ENCODE results near the gene AGBL2. TPM values are rescaled to one million over a fixed set of nuclear protein-coding genes. Genes with fewer than 3 reads are reported as not detected.

AGBL2 gene
- total RNA-seq, 6 donors from 2014 or later = 1.6 to 39.0 (median 10.7) TPM

GRCh38 chr11:47609675-47610074 is 105.5 kb downstream of the AGBL2 start:
- ATAC-seq (ENCODE audit: low FRiP score in 2 of 2) = no peak
- no peak for TF ChIP-seq POLR2AphosphoS5 (IDR thresholded peaks at IDR 0.05)
- no peak for TF ChIP-seq EP300 (IDR thresholded peaks at IDR 0.05)
- TF ChIP-seq, protein P1, sequence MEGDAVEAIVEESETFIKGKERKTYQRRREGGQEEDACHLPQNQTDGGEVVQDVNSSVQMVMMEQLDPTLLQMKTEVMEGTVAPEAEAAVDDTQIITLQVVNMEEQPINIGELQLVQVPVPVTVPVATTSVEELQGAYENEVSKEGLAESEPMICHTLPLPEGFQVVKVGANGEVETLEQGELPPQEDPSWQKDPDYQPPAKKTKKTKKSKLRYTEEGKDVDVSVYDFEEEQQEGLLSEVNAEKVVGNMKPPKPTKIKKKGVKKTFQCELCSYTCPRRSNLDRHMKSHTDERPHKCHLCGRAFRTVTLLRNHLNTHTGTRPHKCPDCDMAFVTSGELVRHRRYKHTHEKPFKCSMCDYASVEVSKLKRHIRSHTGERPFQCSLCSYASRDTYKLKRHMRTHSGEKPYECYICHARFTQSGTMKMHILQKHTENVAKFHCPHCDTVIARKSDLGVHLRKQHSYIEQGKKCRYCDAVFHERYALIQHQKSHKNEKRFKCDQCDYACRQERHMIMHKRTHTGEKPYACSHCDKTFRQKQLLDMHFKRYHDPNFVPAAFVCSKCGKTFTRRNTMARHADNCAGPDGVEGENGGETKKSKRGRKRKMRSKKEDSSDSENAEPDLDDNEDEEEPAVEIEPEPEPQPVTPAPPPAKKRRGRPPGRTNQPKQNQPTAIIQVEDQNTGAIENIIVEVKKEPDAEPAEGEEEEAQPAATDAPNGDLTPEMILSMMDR (IDR thresholded peaks at IDR 0.05) = no peak
- TF ChIP-seq POLR2A (IDR thresholded peaks at IDR 0.05) = no peak
- 76 to 81% methylated on average over 3 of the region's 3 CpGs for WGBS, 2 donors

More at GRCh38 chr11:47609675-47610074, 105.5 kb downstream of the AGBL2 start:
- Histone ChIP-seq H3K27ac (no peak overlapping the region), H3K4me3 (no peak overlapping the region), H3K36me3 (peaks cover 0 to 10% (median 3%) of the 10 kb centered on the region in 4 donors), H3K27me3 (no peaks in the 10 kb centered on the region), H3K4me1 (no peaks in the 10 kb centered on the region), H3K9me3 (no peaks in the 10 kb centered on the region)
- no peak for DNase-seq

Small RNAs within 50 kb of the gene (small RNA-seq; reads per million reads assigned to genes)
- 0 reads per million in 4 donors for gene RF00019

Other genes starting within 250 kb of the AGBL2 start
- gene CELF1, start 162.2 kb downstream of the AGBL2 start, total RNA-seq = 100 to 1,000 TPM in 3 of 6 donors, 10 to 100 TPM in 3; 82.7 to 194 (median 113) TPM
- gene PTPMT1, start 149.8 kb downstream of the AGBL2 start, total RNA-seq = 100 to 1,000 TPM in 2 of 6 donors, 10 to 100 TPM in 4; 69.1 to 188 (median 89.9) TPM
- 10 to 100 TPM in 5 of 6 donors, 1 to 10 TPM in 1; 3.1 to 22.2 (median 17.4) TPM for gene KBTBD4, start 136.4 kb downstream of the AGBL2 start, total RNA-seq
- 10 to 100 TPM; 42.5 to 92.6 (median 72.2) TPM for gene NDUFS3, start 136.3 kb downstream of the AGBL2 start, total RNA-seq
- under 1 TPM in 2 of 6 donors, not detected in 4; 0.14 to 0.30 TPM for gene FAM180B, start 128.7 kb downstream of the AGBL2 start, total RNA-seq
- gene C1QTNF4, start 121.0 kb downstream of the AGBL2 start, total RNA-seq = 1 to 10 TPM in 1 of 6 donors, under 1 TPM in 3, not detected in 2; 0.46 to 2.1 (median 0.78) TPM
- 10 to 100 TPM; 21.0 to 61.3 (median 35.6) TPM for gene MTCH2, start 72.8 kb downstream of the AGBL2 start, total RNA-seq
- 100 to 1,000 TPM in 4 of 6 donors, 10 to 100 TPM in 2; 57.8 to 479 (median 155) TPM for gene FNBP4, start 52.0 kb upstream of the AGBL2 start, total RNA-seq
- gene NUP160, start 133.0 kb upstream of the AGBL2 start, total RNA-seq = 10 to 100 TPM; 21.5 to 46.3 (median 37.8) TPM

Data from upper lobe of left lung (tissue), 6 donors.